HFF-Myc (cell line): ENCODE results near the gene FAM174B.

Experiments used
- DNase-seq: peaks from one replicate; pipeline ENCODE4 v3.0.0-alpha.2; 2011; ENCODE audit warnings: low read depth; ENCODE audit errors: extremely low read depth
- H3K4me3 ChIP-seq: replicated peaks from 2 replicates; pipeline ENCODE4 v1.5.1; 2011; ENCODE audit warnings: low read depth, mild to moderate bottlenecking, control low read depth, low read length
- TF ChIP-seq, protein P1 (sequence below): IDR thresholded peaks from 2 replicates; pipeline ENCODE4 v1.5.1; 2012; ENCODE audit warnings: mild to moderate bottlenecking, low read depth, low read length, control low read depth; ENCODE audit errors: missing control alignments

Gene FAM174B

DNA sequence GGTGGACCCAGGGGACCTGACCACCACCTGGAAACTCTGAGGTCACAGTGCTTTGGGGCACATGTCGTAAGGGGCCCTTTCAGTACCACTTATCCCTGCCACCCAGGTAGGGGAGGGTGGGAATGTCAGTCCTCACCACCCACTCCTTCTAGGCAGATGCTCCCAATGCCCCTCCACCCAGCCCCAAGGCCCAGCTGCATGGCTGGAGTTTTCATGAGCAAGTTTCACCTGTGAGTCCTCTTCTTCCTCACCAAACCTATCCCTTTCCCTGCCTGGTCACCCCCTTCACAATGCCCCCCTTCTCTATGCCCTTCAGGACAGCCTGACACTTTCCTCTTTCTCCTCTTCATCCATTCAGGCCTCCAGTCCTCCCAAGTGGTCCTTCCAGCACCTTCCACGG is 9.8 kb downstream of the FAM174B start:
- no peak for DNase-seq
- TF ChIP-seq, protein P1, sequence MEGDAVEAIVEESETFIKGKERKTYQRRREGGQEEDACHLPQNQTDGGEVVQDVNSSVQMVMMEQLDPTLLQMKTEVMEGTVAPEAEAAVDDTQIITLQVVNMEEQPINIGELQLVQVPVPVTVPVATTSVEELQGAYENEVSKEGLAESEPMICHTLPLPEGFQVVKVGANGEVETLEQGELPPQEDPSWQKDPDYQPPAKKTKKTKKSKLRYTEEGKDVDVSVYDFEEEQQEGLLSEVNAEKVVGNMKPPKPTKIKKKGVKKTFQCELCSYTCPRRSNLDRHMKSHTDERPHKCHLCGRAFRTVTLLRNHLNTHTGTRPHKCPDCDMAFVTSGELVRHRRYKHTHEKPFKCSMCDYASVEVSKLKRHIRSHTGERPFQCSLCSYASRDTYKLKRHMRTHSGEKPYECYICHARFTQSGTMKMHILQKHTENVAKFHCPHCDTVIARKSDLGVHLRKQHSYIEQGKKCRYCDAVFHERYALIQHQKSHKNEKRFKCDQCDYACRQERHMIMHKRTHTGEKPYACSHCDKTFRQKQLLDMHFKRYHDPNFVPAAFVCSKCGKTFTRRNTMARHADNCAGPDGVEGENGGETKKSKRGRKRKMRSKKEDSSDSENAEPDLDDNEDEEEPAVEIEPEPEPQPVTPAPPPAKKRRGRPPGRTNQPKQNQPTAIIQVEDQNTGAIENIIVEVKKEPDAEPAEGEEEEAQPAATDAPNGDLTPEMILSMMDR = no peak
- no peak overlapping the region for H3K4me3 ChIP-seq

DNA sequence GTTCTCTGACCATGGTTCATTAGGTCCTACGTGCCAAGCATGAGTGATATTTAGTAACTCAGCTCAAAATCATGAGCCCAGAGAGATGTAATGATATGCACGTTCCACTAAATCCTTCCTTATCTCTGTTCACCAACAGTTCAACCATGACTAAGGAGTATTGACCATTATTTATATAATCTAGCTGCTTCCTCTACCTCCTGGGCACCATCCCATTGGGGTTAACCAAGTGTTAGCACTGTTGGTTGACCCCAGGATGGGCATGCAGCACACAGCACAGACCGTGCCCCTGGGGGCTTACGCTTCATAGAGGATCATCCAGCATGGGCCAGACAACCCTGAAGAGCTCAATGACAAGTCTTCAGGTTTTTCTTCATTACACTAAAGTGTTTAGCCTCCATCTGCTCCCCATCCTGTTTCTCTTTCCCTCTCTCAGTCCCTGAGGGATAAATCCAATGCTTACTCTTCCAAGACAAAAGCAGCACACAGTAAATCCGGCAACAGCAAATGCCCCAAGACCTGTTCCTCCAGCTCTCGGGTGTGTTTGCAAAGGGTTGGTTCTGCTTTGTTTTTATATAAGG is 10.4 kb downstream of the FAM174B start:
- H3K4me3 ChIP-seq = no peak overlapping the region
- no peak for DNase-seq
- TF ChIP-seq, protein P1 = no peak

DNA sequence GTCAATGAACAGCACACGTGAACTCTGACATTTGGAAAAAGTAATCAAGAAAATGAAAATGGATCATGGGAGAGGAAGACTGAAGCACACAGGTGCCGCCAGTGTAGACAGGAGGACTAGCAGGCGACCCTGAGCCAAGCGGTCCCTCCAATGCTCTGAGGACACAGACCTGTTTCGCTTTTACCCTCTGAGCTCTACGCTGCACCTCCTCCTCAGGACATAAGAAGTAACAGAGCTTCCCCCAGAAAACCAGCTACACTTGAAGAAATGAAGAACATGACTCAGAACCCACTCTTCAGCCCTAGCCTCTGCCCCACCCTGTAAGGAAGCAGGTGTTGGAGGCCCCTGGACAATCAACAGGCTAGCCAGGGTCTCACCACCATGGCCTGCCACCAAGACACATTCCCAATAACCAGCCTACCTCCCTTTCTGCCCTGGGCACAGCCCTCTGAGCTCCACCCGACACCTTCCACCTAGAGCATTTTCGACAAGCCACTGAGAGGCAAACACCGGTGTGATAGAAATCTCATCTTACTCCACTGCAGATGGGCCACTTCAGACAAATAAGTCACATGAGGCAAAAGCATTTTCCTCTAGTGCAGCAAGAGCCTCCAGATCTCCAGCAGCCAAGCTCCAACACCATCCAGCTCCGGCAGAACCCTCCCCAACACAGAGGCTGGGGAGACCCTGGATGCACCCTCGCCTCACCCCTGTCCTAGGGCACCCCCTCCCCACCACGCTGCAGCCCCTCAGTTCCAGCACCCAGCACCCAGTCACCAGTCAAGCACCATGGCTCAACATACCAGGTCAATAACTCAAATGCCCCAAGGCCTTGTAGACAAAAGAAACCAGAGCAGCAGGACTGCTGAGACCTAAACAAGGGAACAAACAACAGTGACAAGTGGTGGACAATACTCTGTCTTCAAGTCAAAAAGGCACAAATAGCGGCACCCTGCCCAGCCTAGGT is 11.4 kb downstream of the FAM174B start:
- TF ChIP-seq, protein P1 = no peak
- no peak overlapping the region for H3K4me3 ChIP-seq
- DNase-seq = no peak

DNA sequence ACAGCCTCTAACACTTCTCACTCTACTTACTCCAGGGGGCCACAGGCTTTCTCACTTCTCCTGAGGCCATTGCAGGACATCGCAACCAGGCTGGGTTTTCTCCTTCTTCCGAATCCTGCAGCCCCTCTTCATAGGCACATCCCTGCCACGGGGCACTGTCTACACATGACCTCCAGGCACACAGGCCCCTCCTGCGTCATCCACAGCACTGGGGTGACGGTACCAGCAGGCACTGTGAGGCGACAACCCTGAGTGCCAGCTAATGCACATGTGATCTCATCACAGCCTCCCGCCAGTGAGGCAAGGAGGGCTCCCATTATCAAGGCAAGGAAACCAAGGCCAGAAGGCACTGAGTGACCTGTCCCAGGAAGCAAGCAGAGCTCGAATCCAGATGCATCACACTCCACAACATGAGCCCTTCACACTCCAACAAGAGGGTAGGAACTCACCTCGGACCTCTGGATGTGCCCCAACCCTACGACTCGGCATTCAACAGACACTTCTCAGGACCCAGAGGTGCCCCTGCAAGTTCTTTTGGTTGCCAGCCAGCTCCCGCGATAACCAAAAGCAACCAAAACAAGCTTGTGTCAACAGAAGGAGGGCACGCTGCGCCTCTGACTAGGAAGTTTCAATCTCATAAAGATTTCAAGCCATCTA is 16.7 kb downstream of the FAM174B start:
- DNase-seq = no peak
- TF ChIP-seq, protein P1 = no peak
- no peak overlapping the region for H3K4me3 ChIP-seq

DNA sequence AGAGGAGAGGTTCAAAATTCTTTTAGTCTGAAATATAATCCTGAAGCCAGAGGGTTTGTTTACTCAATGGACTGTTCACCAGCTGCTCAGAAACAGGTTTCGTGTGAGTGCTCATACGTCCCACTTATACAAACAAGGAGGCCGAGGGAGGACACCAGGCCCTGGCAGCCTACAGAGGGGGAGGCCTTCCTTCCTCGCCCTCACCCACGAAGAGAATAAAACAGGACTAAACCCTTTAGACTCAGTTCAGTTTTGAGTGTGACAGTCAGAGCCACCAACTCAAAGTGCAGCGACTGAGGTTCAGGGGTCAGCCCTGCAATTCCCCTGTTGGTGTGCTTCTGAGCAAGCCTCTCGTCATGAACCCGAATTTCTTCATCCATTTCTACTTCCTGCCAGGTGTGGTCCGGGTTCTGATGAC is 17.3 kb downstream of the FAM174B start:
- DNase-seq = no peak
- TF ChIP-seq, protein P1 = no peak

DNA sequence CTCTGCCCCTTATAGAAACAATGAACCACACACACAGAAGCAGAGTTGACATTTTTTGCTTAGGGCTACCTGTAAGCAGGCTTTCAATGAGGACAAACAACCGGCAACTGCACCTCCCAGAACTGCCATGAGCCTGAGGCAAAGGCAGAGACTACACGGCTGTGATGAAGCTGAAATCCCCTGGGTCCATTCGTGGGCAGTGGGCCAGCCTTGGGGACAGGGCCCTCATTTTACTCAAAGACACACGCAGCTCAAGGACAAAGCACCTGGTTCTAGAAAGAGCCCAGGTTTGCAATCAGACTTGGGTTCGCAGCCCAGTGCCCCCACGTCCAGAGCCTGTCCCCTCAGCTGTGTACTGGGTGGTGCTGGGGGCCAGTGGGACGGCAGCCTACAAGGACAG is 17.9 kb downstream of the FAM174B start:
- H3K4me3 ChIP-seq = no peak overlapping the region
- no peak for DNase-seq
- TF ChIP-seq, protein P1 = no peak

More for the DNA sequence above, 17.3 kb downstream of the FAM174B start:
- H3K4me3 ChIP-seq = no peak overlapping the region
